SK-N-SH treated with all-trans-retinoic acid at 6 μM for 48 hours (cell line): Measurements from ENCODE around the gene CYFIP1.

Experiments
- ATAC-seq: fragments of 200-7000 bp; cut with Tn5 transposase; 3 replicates; pipeline ENCODE4 v1.9.1; 2020; ENCODE audit warnings: mild to moderate bottlenecking, moderate library complexity
- ARNTL ChIP-seq: fragments of 450-650 bp; formaldehyde crosslinking; IDR thresholded peaks from 2 replicates; pipeline ENCODE4 v1.5.0; 2020; ENCODE audit warnings: low read depth, mild to moderate bottlenecking, moderate library complexity, borderline replicate concordance
- CREB5 ChIP-seq: fragments of 250-450 bp; sonication (Bioruptor Pico); IDR thresholded peaks from 2 replicates; pipeline ENCODE4 v1.5.1; 2020; ENCODE audit warnings: low read depth, mild to moderate bottlenecking, moderate library complexity
- CSDC2 ChIP-seq: fragments of 250-450 bp; sonication (Bioruptor Pico); IDR thresholded peaks from 2 replicates; pipeline ENCODE4 v1.5.0; 2020; ENCODE audit warnings: mild to moderate bottlenecking, moderate library complexity
- CSRNP3 ChIP-seq: fragments of 250-450 bp; sonication (Bioruptor Pico); IDR thresholded peaks from 2 replicates; pipeline ENCODE4 v1.5.1; 2021; ENCODE audit warnings: mild to moderate bottlenecking, moderate library complexity
- ESRRG ChIP-seq: fragments of 250-450 bp; sonication (Bioruptor Pico); IDR thresholded peaks from 2 replicates; pipeline ENCODE4 v1.6.1; 2021; ENCODE audit warnings: mild to moderate bottlenecking
- GLIS3 ChIP-seq: fragments of 250-450 bp; sonication (Bioruptor Pico); IDR thresholded peaks from 2 replicates; pipeline ENCODE4 v1.5.0; 2020; ENCODE audit warnings: mild to moderate bottlenecking, moderate library complexity
- ISL1 ChIP-seq: fragments of 250-450 bp; sonication (Bioruptor Pico); IDR thresholded peaks from 2 replicates; pipeline ENCODE4 v2.1.2; 2022; ENCODE audit warnings: mild to moderate bottlenecking, moderate library complexity
- OSR1 ChIP-seq: fragments of 250-450 bp; sonication (Bioruptor Pico); IDR thresholded peaks from 2 replicates; pipeline ENCODE4 v1.8.0; 2022; ENCODE audit warnings: moderate library complexity, mild to moderate bottlenecking, inconsistent platforms
- POU6F1 ChIP-seq: fragments of 250-450 bp; sonication (Bioruptor Pico); IDR thresholded peaks from 2 replicates; pipeline ENCODE4 v1.8.0; 2021; ENCODE audit warnings: low read depth, mild to moderate bottlenecking, moderate library complexity, borderline replicate concordance
- PPARA ChIP-seq: fragments of 250-450 bp; sonication (Bioruptor Pico); IDR thresholded peaks from 2 replicates; pipeline ENCODE4 v1.5.0; 2020; ENCODE audit warnings: mild to moderate bottlenecking, borderline replicate concordance
- RARB ChIP-seq: fragments of 250-450 bp; sonication (Bioruptor Pico); IDR thresholded peaks from 2 replicates; pipeline ENCODE4 v1.8.0; 2021; ENCODE audit warnings: mild to moderate bottlenecking, moderate library complexity
- SNAI2 ChIP-seq: fragments of 250-450 bp; sonication (Bioruptor Pico); IDR thresholded peaks from 2 replicates; pipeline ENCODE4 v1.5.0; 2020; ENCODE audit warnings: mild to moderate bottlenecking, moderate library complexity
- TCF4 ChIP-seq: fragments of 250-450 bp; sonication (Bioruptor Pico); IDR thresholded peaks from 2 replicates; pipeline ENCODE4 v1.8.0; 2021; ENCODE audit warnings: mild to moderate bottlenecking, moderate library complexity, borderline replicate concordance
- TOX ChIP-seq: fragments of 250-450 bp; sonication (Bioruptor Pico); IDR thresholded peaks from 2 replicates; pipeline ENCODE4 v1.8.0; 2021; ENCODE audit warnings: mild to moderate bottlenecking, moderate library complexity, borderline replicate concordance
- TSHZ2 ChIP-seq: fragments of 250-450 bp; sonication (Bioruptor Pico); IDR thresholded peaks from 2 replicates; pipeline ENCODE4 v1.5.0; 2020; ENCODE audit warnings: mild to moderate bottlenecking, moderate library complexity
- ZC3H10 ChIP-seq: fragments of 250-450 bp; sonication (Bioruptor Pico); IDR thresholded peaks from 2 replicates; pipeline ENCODE4 v1.5.1; 2021; ENCODE audit warnings: mild to moderate bottlenecking, moderate library complexity
- ZFP30 ChIP-seq: fragments of 450-650 bp; formaldehyde crosslinking; IDR thresholded peaks from 2 replicates; pipeline ENCODE4 v1.5.0; 2022; ENCODE audit warnings: mild to moderate bottlenecking, moderate library complexity
- ZNF565 ChIP-seq: fragments of 450-650 bp; formaldehyde crosslinking; conservative IDR thresholded peaks from 2 replicates; pipeline ENCODE4 v1.5.0; 2020; ENCODE audit warnings: low read depth, mild to moderate bottlenecking, moderate library complexity
- ZNF70 ChIP-seq: fragments of 450-650 bp; formaldehyde crosslinking; IDR thresholded peaks from 2 replicates; pipeline ENCODE4 v1.5.0; 2020; ENCODE audit warnings: mild to moderate bottlenecking, moderate library complexity
- ZNF8 ChIP-seq: fragments of 450-650 bp; formaldehyde crosslinking; IDR thresholded peaks from 2 replicates; pipeline ENCODE4 v1.5.0; 2020; ENCODE audit warnings: mild to moderate bottlenecking, moderate library complexity

The CYFIP1 gene

GRCh38 chr15:22936577-22937472 is 43.3 kb downstream of the CYFIP1 start (continued):
- TF ChIP-seq CSRNP3 (no peak), RARB (CRISPR knock-in tag) (no peak), ZNF70 (CRISPR knock-in tag) (no peak)

GRCh38 chr15:22933641-22934061 is 46.5 kb downstream of the CYFIP1 start:
- TF ChIP-seq ZNF70 (CRISPR knock-in tag) (no peak), OSR1 (CRISPR knock-in tag) (no peak), ISL1 (no peak), CSDC2 (CRISPR knock-in tag) (no peak)
- no peak for ATAC-seq

- TF ChIP-seq ISL1 (no peak), TCF4 (CRISPR knock-in tag) (no peak), POU6F1 (no peak), GLIS3 (CRISPR knock-in tag) (no peak), TOX (CRISPR knock-in tag) (no peak), ZC3H10 (CRISPR knock-in tag) (no peak), ZFP30 (CRISPR knock-in tag) (no peak), PPARA (CRISPR knock-in tag) (no peak), CSRNP3 (no peak), CREB5 (CRISPR knock-in tag) (no peak), SNAI2 (CRISPR knock-in tag) (no peak), RARB (CRISPR knock-in tag) (no peak), ESRRG (no peak), OSR1 (CRISPR knock-in tag) (no peak), ARNTL (CRISPR knock-in tag) (no peak)
- no peak for ATAC-seq
These were observed 48.2 kb downstream of the CYFIP1 start for GRCh38 chr15:22931784-22932536.

- peak; percentile 64 for ATAC-seq
- no peak for TF ChIP-seq CSRNP3
- no peak for TF ChIP-seq SNAI2 (CRISPR knock-in tag)
- TF ChIP-seq GLIS3 (CRISPR knock-in tag) = no peak
- TF ChIP-seq TCF4 (CRISPR knock-in tag) = no peak
- no peak for TF ChIP-seq ZNF565 (CRISPR knock-in tag)
- TF ChIP-seq ZNF70 (CRISPR knock-in tag) = no peak
- no peak for TF ChIP-seq ZNF8 (CRISPR knock-in tag)
- TF ChIP-seq CSDC2 (CRISPR knock-in tag) = no peak
- TF ChIP-seq TSHZ2 (CRISPR knock-in tag) = no peak
- no peak for TF ChIP-seq OSR1 (CRISPR knock-in tag)
- no peak for TF ChIP-seq POU6F1
- no peak for TF ChIP-seq RARB (CRISPR knock-in tag)
These were observed 49.2 kb downstream of the CYFIP1 start for GRCh38 chr15:22930782-22931484.
